Measurements from ENCODE around the gene PHF21B.
A peak's percentile ranks its signal among the peaks of the same experiment; 100 is the strongest.
"Not testable (repeated sequence)": the region's sequence is repeated elsewhere in the genome, so short reads cannot be mapped to it uniquely, and the experiment has no call there.

PHF21B gene

GRCh38 chr22:44985906-44986527 lies 23.8 kb downstream of the PHF21B start:
- no peak for DNase-seq

- DNase-seq, result no peak
Measured at GRCh38 chr22:44983878-44984482, 25.8 kb downstream of the PHF21B start.

GRCh38 chr22:44982445-44982844 lies 27.4 kb downstream of the PHF21B start:
- no peak for DNase-seq

GRCh38 chr22:44981857-44982256 lies 27.9 kb downstream of the PHF21B start:
- no peak for DNase-seq

- DNase-seq, result no peak
Measured at GRCh38 chr22:44979154-44979553, 30.7 kb downstream of the PHF21B start.

GRCh38 chr22:44975427-44976262 lies 34.2 kb downstream of the PHF21B start:
- peak; percentile 94 for DNase-seq

- no peak for DNase-seq
Measured at GRCh38 chr22:44974454-44974853, 35.4 kb downstream of the PHF21B start.

GRCh38 chr22:44973829-44974228 lies 36.0 kb downstream of the PHF21B start:
- DNase-seq, result no peak

- no peak for DNase-seq
Measured at GRCh38 chr22:44972363-44973083, 37.3 kb downstream of the PHF21B start.

GRCh38 chr22:44971651-44972362 lies 38.0 kb downstream of the PHF21B start:
- DNase-seq, result no peak

GRCh38 chr22:44970291-44970690 lies 39.5 kb downstream of the PHF21B start:
- no peak for DNase-seq

- DNase-seq, result no peak
Measured at GRCh38 chr22:44969817-44970216, 40.0 kb downstream of the PHF21B start.

GRCh38 chr22:44968736-44969135 lies 41.1 kb downstream of the PHF21B start:
- no peak for DNase-seq

- no peak for DNase-seq
Measured at GRCh38 chr22:44965171-44965570, 44.6 kb downstream of the PHF21B start.

- no peak for DNase-seq
Measured at GRCh38 chr22:44964722-44965078, 45.1 kb downstream of the PHF21B start.

GRCh38 chr22:44963832-44964721 lies 45.7 kb downstream of the PHF21B start:
- no peak for DNase-seq

- DNase-seq, result peak; percentile 43
Measured at GRCh38 chr22:44962741-44963454, 46.9 kb downstream of the PHF21B start.

GRCh38 chr22:44961682-44962081 lies 48.1 kb downstream of the PHF21B start:
- not testable (repeated sequence) for DNase-seq

- DNase-seq, result no peak
Measured at GRCh38 chr22:44956840-44957767, 52.7 kb downstream of the PHF21B start.

- no peak for DNase-seq
Measured at GRCh38 chr22:44955102-44955501, 54.7 kb downstream of the PHF21B start.

All from islet precursor cell (in vitro differentiated cells).